ENCODE measurements around the gene JAG2. TPM values are rescaled to one million over a fixed set of nuclear protein-coding genes. Genes with fewer than 3 reads are reported as not detected.

JAG2 gene
- total RNA-seq, 4 donors from 2014 or later, result 20.7 to 29.4 (median 23.3) TPM

GRCh38 chr14:105161964-105162668, 6.5 kb downstream of the JAG2 start:
- no peak for DNase-seq
- peaks cover 0 to 62% (median 0%) of the 10 kb centered on the region in 4 donors for H3K27me3 ChIP-seq
- peaks cover 18 to 76% (median 22%) of the 10 kb centered on the region in 3 donors for H3K4me1 ChIP-seq
- WGBS, 2 donors, result 67 to 82% methylated on average over 1 to 3 of the region's 10 CpGs
- intact Hi-C loops (cut with DNase I), result no loop called here
- no peaks in the 10 kb centered on the region for H3K36me3 ChIP-seq
- H3K27ac ChIP-seq, result no peak overlapping the region
- no peak overlapping the region for H3K4me3 ChIP-seq
- TF ChIP-seq CTCF (IDR thresholded peaks at IDR 0.05), result no peak
- no peak for TF ChIP-seq POLR2A (IDR thresholded peaks at IDR 0.05)
- no peaks in the 10 kb centered on the region for H3K9me3 ChIP-seq

GRCh38 chr14:105161309-105161708, 7.3 kb downstream of the JAG2 start:
- DNase-seq, result no peak
- Histone ChIP-seq H3K27me3 (peaks cover 0 to 57% (median 0%) of the 10 kb centered on the region in 4 donors), H3K27ac (peak overlapping the region in 1 of 4 donors; percentile 21), H3K9me3 (no peaks in the 10 kb centered on the region), H3K4me1 (peaks cover 10 to 68% (median 17%) of the 10 kb centered on the region in 3 donors), H3K4me3 (no peak overlapping the region), H3K36me3 (no peaks in the 10 kb centered on the region)
- TF ChIP-seq CTCF (IDR thresholded peaks at IDR 0.05) (no peak), POLR2A (IDR thresholded peaks at IDR 0.05) (no peak)
- WGBS, 2 donors, result 42 to 45% methylated on average over 4 to 11 of the region's 15 CpGs
- intact Hi-C loops (cut with DNase I), result no loop called here

GRCh38 chr14:105160776-105161175, 7.8 kb downstream of the JAG2 start:
- intact Hi-C loops (cut with DNase I), result no loop called here
- no peak overlapping the region for H3K4me3 ChIP-seq
- no peak for DNase-seq
- H3K4me1 ChIP-seq, result peaks cover 7 to 63% (median 15%) of the 10 kb centered on the region in 3 donors
- H3K9me3 ChIP-seq, result no peaks in the 10 kb centered on the region
- H3K27ac ChIP-seq, result no peak overlapping the region
- H3K36me3 ChIP-seq, result peaks cover 0 to 1% (median 0%) of the 10 kb centered on the region in 3 donors
- 69 to 78% methylated on average over 8 to 12 of the region's 12 CpGs for WGBS, 2 donors
- no peak for TF ChIP-seq CTCF (IDR thresholded peaks at IDR 0.05)
- no peak for TF ChIP-seq POLR2A (IDR thresholded peaks at IDR 0.05)
- H3K27me3 ChIP-seq, result peaks cover 0 to 54% (median 0%) of the 10 kb centered on the region in 4 donors

GRCh38 chr14:105159344-105159743, 9.2 kb downstream of the JAG2 start:
- Histone ChIP-seq H3K27me3 (peaks cover 0 to 39% (median 0%) of the 10 kb centered on the region in 4 donors), H3K9me3 (no peaks in the 10 kb centered on the region), H3K4me1 (peaks cover 0 to 49% (median 1%) of the 10 kb centered on the region in 3 donors), H3K4me3 (no peak overlapping the region), H3K36me3 (peaks cover 0 to 9% (median 0%) of the 10 kb centered on the region in 3 donors), H3K27ac (no peak overlapping the region)
- no peak for TF ChIP-seq CTCF (IDR thresholded peaks at IDR 0.05)
- no peak for TF ChIP-seq POLR2A (IDR thresholded peaks at IDR 0.05)
- DNase-seq, result no peak
- 80 to 81% methylated on average over 2 to 12 of the region's 14 CpGs for WGBS, 2 donors
- intact Hi-C loops (cut with DNase I), result no loop called here

GRCh38 chr14:105158794-105159193, 9.8 kb downstream of the JAG2 start:
- DNase-seq, result no peak
- Histone ChIP-seq H3K27me3 (peaks cover 0 to 34% (median 0%) of the 10 kb centered on the region in 4 donors), H3K27ac (no peak overlapping the region), H3K36me3 (peaks cover 0 to 9% (median 0%) of the 10 kb centered on the region in 3 donors), H3K4me1 (peaks cover 0 to 49% (median 0%) of the 10 kb centered on the region in 3 donors), H3K9me3 (no peaks in the 10 kb centered on the region), H3K4me3 (no peak overlapping the region)
- intact Hi-C loops (cut with DNase I), result no loop called here
- WGBS, 2 donors, result 69% methylated on average over 5 of the region's 12 CpGs; no CpG with 5 or more reads in 1 of the 2 donors
- TF ChIP-seq CTCF (IDR thresholded peaks at IDR 0.05) (no peak), POLR2A (IDR thresholded peaks at IDR 0.05) (no peak)

All from esophagus squamous epithelium (tissue), 5 donors.